CD4-positive, alpha-beta T cell (primary cell): ENCODE results near the gene MIEN1. TPM values are rescaled to one million over a fixed set of nuclear protein-coding genes. Genes with fewer than 3 reads are reported as not detected.

Source experiments
- ATAC-seq: fragments of 200-7000 bp; cut with Tn5 transposase; one replicate; pipeline ENCODE4 v1.10.0; 2022; ENCODE audit warnings: mild to moderate bottlenecking; ENCODE audit not compliant: poor library complexity
- CTCF ChIA-PET: fragments of 350-600 bp; sonication (Branson Sonifier 250); formaldehyde crosslinking; loops from one replicate; lab custom pipeline; 2021; ENCODE audit warnings: antibody characterized with exemption, inconsistent platforms; lab: Charles Lee
- POLR2A ChIA-PET: fragments of 350-600 bp; sonication (Branson Sonifier 250); formaldehyde crosslinking; loops from one replicate; lab custom pipeline; 2021; ENCODE audit warnings: antibody characterized with exemption, inconsistent platforms; lab: Charles Lee
- DNase-seq, 14 experiments: peaks; one replicate each; pipeline ENCODE4 v3.0.0-alpha.2; 2013 to 2020; ENCODE audit warnings: mixed read lengths in 2 of 14
- H3K27ac ChIP-seq, 2 donors: one replicate each; pipeline versions ENCODE4 v1.5.1 to v1.7.0; 2013; ENCODE audit warnings: low read length in 2 of 2, low read depth in 1 of 2, mild to moderate bottlenecking in 1 of 2
- H3K27me3 ChIP-seq, 2 experiments: 1 replicate in 1 of 2; 2 replicates in 1 of 2; pipeline versions ENCODE4 v1.6.1 to v1.7.0; 2013; ENCODE audit warnings: low read length in 2 of 2, control low read depth in 1 of 2, mild to moderate bottlenecking in 1 of 2, moderate library complexity in 1 of 2; ENCODE audit not compliant: insufficient read depth in 2 of 2, control insufficient read depth in 1 of 2
- H3K36me3 ChIP-seq: one replicate; pipeline ENCODE4 v1.6.1; 2013; ENCODE audit warnings: low read length, control low read depth; ENCODE audit not compliant: insufficient read depth
- H3K4me1 ChIP-seq: one replicate; pipeline ENCODE4 v1.6.1; 2013; ENCODE audit warnings: low read length, control low read depth; ENCODE audit not compliant: insufficient read depth
- H3K4me3 ChIP-seq: one replicate; pipeline ENCODE4 v1.5.1; 2013; ENCODE audit warnings: mild to moderate bottlenecking, low read length, moderate library complexity
- H3K9me3 ChIP-seq, 2 experiments: 1 replicate in 1 of 2; 2 replicates in 1 of 2; pipeline versions ENCODE4 v1.6.1 to v1.7.0; 2013; ENCODE audit warnings: low read length in 2 of 2, mild to moderate bottlenecking in 2 of 2, control low read depth in 1 of 2, moderate library complexity in 1 of 2; ENCODE audit not compliant: control insufficient read depth in 1 of 2, insufficient read depth in 1 of 2
- H3K27ac Mint-ChIP-seq: one replicate; pipeline ENCODE4 v1.8.0; 2020; ENCODE audit warnings: mixed read lengths
- H3K27me3 Mint-ChIP-seq: one replicate; pipeline ENCODE4 v1.8.0; 2021; ENCODE audit warnings: mixed read lengths
- H3K36me3 Mint-ChIP-seq: one replicate; pipeline ENCODE4 v1.8.0; 2021; ENCODE audit warnings: low read depth, mixed read lengths
- H3K4me1 Mint-ChIP-seq: one replicate; pipeline ENCODE4 v1.8.0; 2021; ENCODE audit warnings: low read depth, mixed read lengths
- H3K4me3 Mint-ChIP-seq: one replicate; pipeline ENCODE4 v1.8.0; 2020; ENCODE audit warnings: mild to moderate bottlenecking, mixed read lengths
- H3K9me3 Mint-ChIP-seq: one replicate; pipeline ENCODE4 v1.8.0; 2020; ENCODE audit warnings: mixed read lengths
- intact Hi-C, 2 experiments: fragments of 100-400 bp; cut with DNase I in 1 of 2; cut with micrococcal nuclease in 1 of 2; formaldehyde crosslinking; loops; one replicate each; pipeline versions ENCODE4 v1.15.1 to v1.9.0; 2023 to 2025; cut with DNase I, micrococcal nuclease
- total RNA-seq, 174 experiments: library from RNA in 2 of 174; stranded (reverse) in 2 of 174; gene quantifications; one replicate each; pipeline ENCODE4 v1.2.3 and lab custom pipeline; 2021 to 2026
- TF ChIP-seq, protein P1 (sequence below): fragments of 200-600 bp; IDR thresholded peaks from one replicate; pipeline ENCODE4 v1.8.0; 2022; ENCODE audit warnings: antibody characterized with exemption, mild to moderate bottlenecking

Gene MIEN1
- total RNA-seq, 2 experiments from 2014 or later, result 31.5 to 32.3 TPM

DNA sequence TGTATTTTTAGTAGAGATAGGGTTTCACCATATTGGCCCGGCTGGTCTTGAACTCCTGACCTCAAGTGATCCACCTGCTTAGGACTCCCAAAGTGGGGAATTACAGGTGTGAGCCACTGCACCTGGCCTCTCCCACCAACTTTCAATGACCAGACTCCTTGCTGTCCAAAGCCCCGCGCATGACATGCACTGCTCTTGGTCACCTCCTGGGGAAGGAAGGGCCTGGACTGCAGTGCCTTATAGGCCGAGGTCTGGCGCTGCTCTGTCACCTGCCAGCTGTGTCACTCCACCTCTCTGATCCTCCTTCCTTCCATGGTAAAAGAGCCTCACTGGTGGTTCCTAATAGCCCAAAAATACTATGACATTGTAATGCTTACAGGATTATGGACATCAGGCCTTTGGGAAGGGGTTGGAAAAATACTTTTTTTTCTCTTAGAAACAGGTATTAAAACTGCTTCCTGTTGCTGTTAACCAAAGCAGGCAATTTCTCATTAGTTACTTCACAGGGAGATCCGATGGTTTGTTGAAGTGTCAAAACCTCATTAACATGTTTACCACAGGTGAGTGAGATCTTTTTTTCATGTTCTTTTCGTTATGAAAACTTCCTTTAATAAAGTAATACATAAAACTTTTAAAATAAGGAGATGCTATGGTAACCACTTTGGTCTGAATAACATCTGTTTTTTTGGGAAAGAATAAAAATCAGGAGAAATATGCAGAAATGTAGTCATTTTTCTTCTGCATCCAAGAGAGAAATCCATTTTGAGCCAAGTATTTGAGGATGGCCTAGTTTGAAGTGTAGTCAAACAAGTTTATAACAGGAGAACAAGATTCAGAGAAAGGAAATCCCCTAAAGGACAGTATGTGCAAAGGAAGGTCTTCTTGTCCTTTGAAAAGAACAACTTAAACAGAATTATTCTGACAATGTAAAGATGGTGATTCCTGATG, 42.9 kb upstream of the MIEN1 start:
- Histone ChIP-seq H3K36me3 (peaks cover 22% of the 10 kb centered on the region), H3K27me3 (no peaks in the 10 kb centered on the region), H3K4me1 (peaks cover 62% of the 10 kb centered on the region), H3K27ac (peak overlapping the region; percentile 66 to 87), H3K9me3 (no peaks in the 10 kb centered on the region), H3K4me3 (peak overlapping the region; percentile 64)
- intact Hi-C loops, result loop anchor here (5.0 to 10.0 kb wide), 2 partner anchors 44 to 152 kb away; partner anchors contain the start of genes LRRC3C (in 1 of the 2) and ORMDL3 (in 1 of the 2)
- Mint-ChIP-seq H3K27me3 (no peaks in the 10 kb centered on the region), H3K4me3 (peak overlapping the region; percentile 76), H3K36me3 (peaks cover 78% of the 10 kb centered on the region), H3K9me3 (no peaks in the 10 kb centered on the region), H3K27ac (peak overlapping the region; percentile 84), H3K4me1 (peaks cover 97% of the 10 kb centered on the region)
- CTCF ChIA-PET, result interaction anchor here (0.7 to 0.9 kb wide), 2 partner anchors 22 to 85 kb away, joined by 3 to 4 read pairs; no protein-coding TSS in a partner anchor
- TF ChIP-seq, protein P1, sequence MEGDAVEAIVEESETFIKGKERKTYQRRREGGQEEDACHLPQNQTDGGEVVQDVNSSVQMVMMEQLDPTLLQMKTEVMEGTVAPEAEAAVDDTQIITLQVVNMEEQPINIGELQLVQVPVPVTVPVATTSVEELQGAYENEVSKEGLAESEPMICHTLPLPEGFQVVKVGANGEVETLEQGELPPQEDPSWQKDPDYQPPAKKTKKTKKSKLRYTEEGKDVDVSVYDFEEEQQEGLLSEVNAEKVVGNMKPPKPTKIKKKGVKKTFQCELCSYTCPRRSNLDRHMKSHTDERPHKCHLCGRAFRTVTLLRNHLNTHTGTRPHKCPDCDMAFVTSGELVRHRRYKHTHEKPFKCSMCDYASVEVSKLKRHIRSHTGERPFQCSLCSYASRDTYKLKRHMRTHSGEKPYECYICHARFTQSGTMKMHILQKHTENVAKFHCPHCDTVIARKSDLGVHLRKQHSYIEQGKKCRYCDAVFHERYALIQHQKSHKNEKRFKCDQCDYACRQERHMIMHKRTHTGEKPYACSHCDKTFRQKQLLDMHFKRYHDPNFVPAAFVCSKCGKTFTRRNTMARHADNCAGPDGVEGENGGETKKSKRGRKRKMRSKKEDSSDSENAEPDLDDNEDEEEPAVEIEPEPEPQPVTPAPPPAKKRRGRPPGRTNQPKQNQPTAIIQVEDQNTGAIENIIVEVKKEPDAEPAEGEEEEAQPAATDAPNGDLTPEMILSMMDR, result no peak
- ATAC-seq (no peak), DNase-seq (peak in 3 of 14 experiments; percentile 60 to 81 (median 61))
- POLR2A ChIA-PET, result interaction anchor here (1.8 to 2.0 kb wide), 2 partner anchors 8 to 18 kb away, joined by 6 to 9 read pairs; no protein-coding TSS in a partner anchor

DNA sequence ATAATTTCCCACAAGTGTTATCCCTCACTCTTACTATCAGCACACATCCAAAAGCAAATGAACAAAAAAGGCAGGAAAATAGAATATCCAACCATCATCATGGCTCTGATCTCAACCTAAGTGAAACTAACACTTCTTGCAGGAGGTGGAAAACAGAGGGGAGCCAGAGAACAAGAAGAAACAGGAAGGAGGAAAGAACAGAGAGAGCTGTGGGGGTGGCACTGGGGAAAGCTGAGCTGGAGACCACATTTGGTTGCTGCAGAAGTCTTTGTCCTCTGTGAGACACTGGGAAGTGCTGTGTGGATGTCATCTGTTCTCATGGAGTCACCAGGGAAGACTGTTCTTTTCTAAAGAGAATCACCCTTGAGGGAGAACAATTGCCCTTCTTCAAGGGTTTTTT, 42.1 kb upstream of the MIEN1 start:
- peaks cover 30% of the 10 kb centered on the region for H3K36me3 ChIP-seq
- H3K4me1 ChIP-seq, result peaks cover 70% of the 10 kb centered on the region
- no peaks in the 10 kb centered on the region for H3K9me3 ChIP-seq
- DNase-seq (peak in 3 of 14 experiments; percentile 27 to 74 (median 48)), ATAC-seq (no peak)
- H3K27me3 Mint-ChIP-seq, result no peaks in the 10 kb centered on the region
- intact Hi-C loops, result loop anchor here (5.0 to 10.0 kb wide), 2 partner anchors 45 to 152 kb away; partner anchors contain the start of genes LRRC3C (in 1 of the 2) and ORMDL3 (in 1 of the 2)
- H3K27ac Mint-ChIP-seq, result peak overlapping the region; percentile 84
- H3K27me3 ChIP-seq, result no peaks in the 10 kb centered on the region
- TF ChIP-seq, protein P1, result no peak
- CTCF ChIA-PET, result interaction anchor here (0.9 kb wide), 1 partner anchor 22 kb away, joined by 3 read pairs; no protein-coding TSS in a partner anchor
- POLR2A ChIA-PET, result interaction anchor here (1.1 to 2.0 kb wide), 3 partner anchors 9 to 19 kb away, joined by 3 to 9 read pairs (median 6); no protein-coding TSS in a partner anchor
- H3K9me3 Mint-ChIP-seq, result no peaks in the 10 kb centered on the region
- H3K4me1 Mint-ChIP-seq, result peaks cover 97% of the 10 kb centered on the region
- H3K4me3 ChIP-seq, result no peak overlapping the region
- peaks cover 78% of the 10 kb centered on the region for H3K36me3 Mint-ChIP-seq
- peak overlapping the region; percentile 76 for H3K4me3 Mint-ChIP-seq
- H3K27ac ChIP-seq, result peak overlapping the region; percentile 66 to 87

DNA sequence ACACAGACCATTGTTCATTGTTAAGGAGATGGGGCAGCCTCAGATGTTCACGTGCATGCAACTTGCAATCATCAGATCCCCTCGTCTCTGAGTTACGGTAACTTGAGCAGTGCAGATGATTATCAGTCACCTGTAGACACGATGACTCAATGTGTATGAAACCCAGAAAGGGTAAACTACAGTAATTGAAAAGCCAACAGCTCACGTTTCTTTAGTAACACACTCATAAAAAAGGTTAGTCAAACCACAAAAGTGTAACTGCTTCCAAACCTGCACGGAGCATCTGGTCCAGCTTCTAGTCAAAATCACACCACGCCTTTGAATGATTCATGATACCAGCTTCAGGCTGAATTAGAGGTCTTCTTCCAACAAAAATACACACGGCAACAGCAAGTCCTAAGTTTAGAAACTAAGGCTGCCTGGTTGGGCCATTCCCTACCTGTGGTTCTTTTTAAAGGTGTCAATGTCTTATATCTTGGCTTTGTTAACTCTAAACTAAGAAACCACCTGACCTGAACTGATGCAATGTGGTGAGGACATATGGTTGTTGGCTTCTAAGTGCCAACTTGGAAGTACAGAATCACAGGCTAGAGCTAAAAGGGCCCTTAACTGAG, 39.7 kb upstream of the MIEN1 start:
- Mint-ChIP-seq H3K27ac (peak overlapping the region; percentile 84), H3K36me3 (peaks cover 82% of the 10 kb centered on the region), H3K4me1 (peaks cover 100% of the 10 kb centered on the region), H3K4me3 (peak overlapping the region; percentile 8), H3K9me3 (no peaks in the 10 kb centered on the region), H3K27me3 (no peaks in the 10 kb centered on the region)
- H3K27ac ChIP-seq, result peak overlapping the region; percentile 66 to 87
- H3K27me3 ChIP-seq, result no peaks in the 10 kb centered on the region
- H3K4me1 ChIP-seq, result peaks cover 82% of the 10 kb centered on the region
- ChIA-PET CTCF (interaction anchor here (0.7 to 2.2 kb wide), 13 partner anchors 11 to 211 kb away, joined by 3 to 11 read pairs (median 7); partner anchors contain the start of genes IKZF3, MIEN1 and PSMD3), POLR2A (interaction anchor here (0.6 to 1.9 kb wide), 21 partner anchors 9 to 157 kb away, joined by 3 to 23 read pairs (median 5); partner anchors contain the start of genes IKZF3 and ORMDL3)
- H3K4me3 ChIP-seq, result peak overlapping the region; percentile 6
- peak; percentile 83 for ATAC-seq
- intact Hi-C loops, result loop anchor here (1.0 to 10.0 kb wide), 6 partner anchors 12 to 155 kb away; partner anchors contain the start of genes IKZF3 (in 1 of the 2), LRRC3C (in 1 of the 2) and ORMDL3 (in 1 of the 2)
- peak; percentile 23 to 87 (median 55) for DNase-seq
- H3K9me3 ChIP-seq, result no peaks in the 10 kb centered on the region
- TF ChIP-seq, protein P1, result no peak
- peaks cover 53% of the 10 kb centered on the region for H3K36me3 ChIP-seq
